ENCODE results near the gene IPO5.

The IPO5 gene

GRCh38 chr13:98066636-98067035, 113.2 kb downstream of the IPO5 start:
- no peak for DNase-seq

DNA sequence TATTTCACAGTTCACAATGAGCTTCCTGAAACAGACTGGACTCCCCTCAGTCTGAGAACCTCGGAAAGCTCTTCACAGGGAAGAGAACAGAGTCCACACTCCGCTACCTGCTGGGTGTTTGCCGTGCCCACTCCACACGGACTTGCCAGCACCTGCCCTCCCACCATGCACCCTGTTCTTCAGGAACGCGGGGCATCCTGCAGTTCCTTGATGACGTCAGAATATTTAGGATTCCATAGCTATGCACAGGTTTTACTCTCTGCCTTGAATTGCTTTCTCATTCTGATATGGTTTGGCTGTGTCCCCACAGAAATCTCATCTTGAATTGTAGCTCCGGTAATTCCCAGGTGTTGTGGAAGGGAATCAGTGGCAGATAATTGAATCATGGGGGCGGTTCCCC, 115.0 kb downstream of the IPO5 start:
- DNase-seq, result no peak

GRCh38 chr13:98069985-98070384, 116.5 kb downstream of the IPO5 start:
- no peak for DNase-seq

- DNase-seq, result no peak
These were observed 117.8 kb downstream of the IPO5 start for GRCh38 chr13:98071316-98071715.

DNA sequence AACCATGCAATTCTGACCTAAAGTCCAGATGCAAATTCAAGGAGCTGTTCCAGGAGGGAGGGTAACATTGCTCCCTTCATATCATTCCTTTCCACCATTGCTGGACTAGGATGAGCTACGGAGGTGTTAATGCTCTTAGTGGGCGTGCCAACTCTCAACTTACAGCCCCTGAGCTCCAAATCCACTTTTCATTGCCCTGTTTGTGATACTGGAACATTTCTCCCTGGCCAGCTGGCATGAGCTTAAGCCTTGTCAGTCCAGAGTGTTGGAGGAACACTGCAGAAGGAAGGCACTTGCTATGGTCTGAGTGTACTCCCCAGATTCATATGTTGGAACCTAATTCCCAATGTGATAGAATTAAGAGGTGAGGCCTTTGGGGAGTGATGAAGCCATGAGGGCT, 119.0 kb downstream of the IPO5 start:
- no peak for DNase-seq

Measured in islet precursor cell (in vitro differentiated cells).